ENCODE measurements around the gene AREG. TPM values are rescaled to one million over a fixed set of nuclear protein-coding genes. Genes with fewer than 3 reads are reported as not detected.
A peak's percentile ranks its signal among the peaks of the same experiment; 100 is the strongest.
"Not testable (repeated sequence)": the region's sequence is repeated elsewhere in the genome, so short reads cannot be mapped to it uniquely, and the experiment has no call there.

The AREG gene, protein sequence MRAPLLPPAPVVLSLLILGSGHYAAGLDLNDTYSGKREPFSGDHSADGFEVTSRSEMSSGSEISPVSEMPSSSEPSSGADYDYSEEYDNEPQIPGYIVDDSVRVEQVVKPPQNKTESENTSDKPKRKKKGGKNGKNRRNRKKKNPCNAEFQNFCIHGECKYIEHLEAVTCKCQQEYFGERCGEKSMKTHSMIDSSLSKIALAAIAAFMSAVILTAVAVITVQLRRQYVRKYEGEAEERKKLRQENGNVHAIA
- total RNA-seq (2014; rRNA removed; shearing (Covaris generic)), result 2.4 and 4.1 TPM in 2 replicates

DNA sequence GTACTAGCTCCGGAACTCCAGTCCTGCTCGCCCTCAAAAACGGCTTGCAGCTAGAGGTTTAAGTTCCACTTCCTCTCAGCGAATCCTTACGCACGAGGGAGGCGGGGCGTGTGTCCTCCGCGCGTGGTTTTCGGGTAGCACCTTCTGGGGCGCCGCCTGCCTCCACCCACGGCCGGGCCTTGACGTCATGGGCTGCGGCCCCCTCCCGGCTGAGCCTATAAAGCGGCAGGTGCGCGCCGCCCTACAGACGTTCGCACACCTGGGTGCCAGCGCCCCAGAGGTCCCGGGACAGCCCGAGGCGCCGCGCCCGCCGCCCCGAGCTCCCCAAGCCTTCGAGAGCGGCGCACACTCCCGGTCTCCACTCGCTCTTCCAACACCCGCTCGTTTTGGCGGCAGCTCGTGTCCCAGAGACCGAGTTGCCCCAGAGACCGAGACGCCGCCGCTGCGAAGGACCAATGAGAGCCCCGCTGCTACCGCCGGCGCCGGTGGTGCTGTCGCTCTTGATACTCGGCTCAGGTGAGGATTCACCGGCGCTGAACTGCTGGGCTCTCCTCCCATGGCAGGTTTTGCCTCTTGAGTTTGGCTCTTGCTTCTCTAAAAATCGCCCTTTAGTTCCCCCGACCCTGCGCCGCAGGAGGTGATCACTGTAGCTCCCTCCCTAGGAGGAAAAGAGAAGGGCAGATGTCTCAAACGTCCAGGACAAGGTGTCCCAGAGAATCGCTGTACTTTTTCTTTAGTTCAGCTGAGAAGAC, at the start of gene AREG:
Gene AREG (plus strand): TSS at position 246 of the 752 bp plus-strand sequence. CDS start 210 bp downstream, at position 456.
- DNase-seq (ENCODE audit: low read depth), result peak; percentile 68

DNA sequence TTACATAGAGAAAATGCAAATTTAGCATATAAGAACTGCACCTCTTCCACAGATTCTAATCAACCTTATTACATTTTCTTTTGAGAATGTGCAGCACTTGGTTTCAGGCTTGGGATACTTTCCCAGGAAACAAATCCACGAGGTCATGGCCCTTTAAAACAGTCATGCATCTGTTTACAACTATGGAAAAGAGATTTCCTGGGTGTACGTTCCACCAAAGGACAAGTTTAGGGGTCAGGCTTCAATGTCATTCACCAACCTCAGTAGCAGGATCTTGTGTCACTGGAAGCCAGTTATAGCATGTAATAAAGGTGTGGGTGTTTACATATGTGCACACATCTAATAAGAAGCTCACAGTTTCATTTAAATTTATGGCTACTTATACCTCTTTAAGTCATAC, 49.3 kb upstream of the AREG start:
- peak; percentile 66 for DNase-seq (ENCODE audit: low read depth)

DNA sequence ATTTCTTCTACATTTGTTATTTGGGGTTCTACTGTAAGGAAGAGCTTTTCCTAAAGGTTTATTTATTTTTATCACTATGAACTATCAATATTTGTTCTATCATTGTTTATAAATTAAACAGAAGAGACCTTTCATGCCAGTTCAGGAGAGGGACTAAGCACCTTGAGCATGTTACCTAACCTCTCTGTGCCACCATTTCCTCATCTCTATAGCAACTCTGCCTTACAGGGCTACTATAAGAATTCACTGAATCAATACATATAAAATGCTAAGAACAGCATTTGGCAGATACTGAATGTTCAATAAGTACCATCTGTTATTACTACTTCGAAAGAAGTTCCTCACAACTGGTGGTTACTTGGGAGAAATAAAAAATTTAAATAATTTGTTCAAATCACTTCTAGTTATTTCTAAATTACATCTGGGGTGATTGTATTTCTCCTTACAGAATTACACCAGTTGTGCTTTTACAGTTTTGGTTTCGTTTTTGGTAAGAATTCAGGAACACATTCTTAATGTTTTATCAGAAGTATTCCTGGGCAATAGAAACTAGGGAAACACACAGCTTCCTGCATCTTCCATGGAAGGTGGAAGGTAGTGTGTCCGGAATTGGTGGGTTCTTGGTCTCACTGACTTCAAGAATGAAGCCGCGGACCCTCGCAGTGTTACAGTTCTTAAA, 47.0 kb upstream of the AREG start:
- peak; percentile 46 for DNase-seq (ENCODE audit: low read depth)

DNA sequence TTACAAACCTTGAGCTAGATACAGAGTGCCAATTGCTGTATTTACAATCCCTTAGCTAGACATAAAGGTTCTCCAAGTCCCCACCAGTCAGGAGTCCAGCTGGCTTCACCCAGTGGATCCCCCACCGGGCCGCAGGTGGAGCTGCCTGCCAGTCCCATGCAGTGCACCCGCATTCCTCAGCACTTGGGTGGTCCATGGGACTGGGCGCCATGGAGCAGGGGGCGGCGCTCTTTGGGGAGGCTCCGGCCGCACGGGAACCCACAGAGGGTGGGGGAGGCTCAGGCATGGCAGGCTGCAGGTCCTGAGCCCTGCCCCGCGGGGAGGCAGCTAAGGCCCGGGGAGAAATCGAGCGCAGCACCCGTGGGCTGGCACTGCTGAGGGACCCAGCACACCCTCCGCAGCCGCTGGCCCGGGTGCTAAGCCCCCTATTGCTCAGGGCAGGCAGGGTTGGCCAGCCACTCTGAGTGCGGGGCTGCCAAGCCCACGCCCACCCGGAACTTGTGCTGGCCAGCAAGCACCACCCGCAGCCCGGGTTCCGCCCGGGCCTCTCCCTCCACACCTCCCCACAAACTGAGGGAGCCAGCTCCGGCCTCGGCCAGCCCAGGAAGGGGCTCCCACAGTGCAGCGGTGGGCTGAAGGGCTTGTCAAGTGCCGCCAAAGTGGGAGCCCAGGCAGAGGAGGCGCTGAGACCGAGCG, 45.9 kb upstream of the AREG start:
- not testable (repeated sequence) for DNase-seq (ENCODE audit: low read depth)

DNA sequence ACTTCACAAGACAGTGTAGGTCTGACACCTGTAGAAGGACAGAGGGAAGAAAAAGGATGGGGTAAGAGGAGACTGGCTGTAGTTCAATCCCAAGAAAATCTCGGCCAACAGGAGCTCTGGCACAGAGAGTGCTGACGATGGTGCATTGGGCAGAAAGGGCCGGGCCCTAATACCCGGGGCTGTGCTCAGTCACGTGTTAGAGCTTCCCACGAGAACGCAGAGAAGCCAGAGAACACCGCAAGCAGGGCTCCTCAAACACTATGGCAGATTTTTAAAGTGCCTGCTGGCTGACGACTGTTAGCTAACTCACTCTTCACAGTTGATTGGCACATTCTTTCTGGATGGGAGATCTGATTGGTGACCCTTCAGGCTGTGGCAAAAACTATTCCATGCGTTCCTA, 44.5 kb upstream of the AREG start:
- peak; percentile 59 for DNase-seq (ENCODE audit: low read depth)

DNA sequence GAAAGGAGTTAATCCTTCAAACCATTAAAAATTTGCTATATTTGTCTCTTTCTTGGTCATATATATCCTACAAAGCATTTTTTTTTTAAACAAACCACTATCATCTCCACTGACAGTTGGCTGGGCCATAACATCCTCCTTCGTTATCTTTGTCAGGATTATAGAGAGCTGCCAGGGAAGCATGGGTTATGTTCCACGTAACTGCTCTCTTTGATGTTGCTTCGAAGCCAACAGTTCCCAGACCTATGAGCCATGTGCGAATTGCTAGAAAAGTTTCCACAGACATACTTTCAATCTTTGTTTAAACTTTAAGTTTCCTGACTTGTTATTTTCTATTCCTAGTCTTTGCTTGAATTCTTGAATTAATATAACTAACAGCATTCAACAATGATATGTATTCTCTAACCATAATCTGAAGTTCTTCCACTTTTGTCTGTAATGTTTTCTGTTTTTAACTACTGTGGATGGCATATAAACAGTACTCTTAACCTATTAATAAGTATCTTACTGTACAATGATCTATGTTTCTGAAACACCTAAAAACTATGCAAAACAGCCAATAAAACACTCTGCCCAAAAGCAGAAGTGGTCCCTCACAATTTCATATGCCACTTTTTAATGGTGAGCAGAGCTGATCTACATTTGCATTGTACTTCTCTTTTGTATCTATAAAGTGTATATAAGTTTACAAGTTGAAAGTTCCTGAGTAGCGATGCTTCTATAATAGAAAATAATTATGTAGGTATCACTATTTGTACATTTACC, 42.1 kb upstream of the AREG start:
- DNase-seq (ENCODE audit: low read depth), result no peak

DNA sequence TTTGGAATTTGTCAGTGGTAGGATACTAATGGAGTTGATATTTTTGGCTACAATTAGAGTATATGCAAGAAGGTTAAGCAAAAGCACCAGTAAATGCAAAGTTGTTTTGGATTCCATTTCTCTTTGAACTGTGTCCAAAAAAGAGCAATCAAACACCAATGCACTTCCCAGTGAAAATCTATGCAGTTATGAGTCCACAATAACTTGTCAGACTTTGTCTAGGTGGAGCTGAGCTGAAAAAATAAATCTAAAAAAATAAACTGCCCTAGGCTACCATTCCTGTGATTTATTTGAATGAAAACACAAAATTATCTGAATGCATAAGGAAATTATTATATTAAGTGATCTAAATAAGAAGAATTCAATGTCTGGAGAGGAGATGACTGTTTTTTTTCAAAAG, 37.0 kb upstream of the AREG start:
- DNase-seq (ENCODE audit: low read depth), result no peak

DNA sequence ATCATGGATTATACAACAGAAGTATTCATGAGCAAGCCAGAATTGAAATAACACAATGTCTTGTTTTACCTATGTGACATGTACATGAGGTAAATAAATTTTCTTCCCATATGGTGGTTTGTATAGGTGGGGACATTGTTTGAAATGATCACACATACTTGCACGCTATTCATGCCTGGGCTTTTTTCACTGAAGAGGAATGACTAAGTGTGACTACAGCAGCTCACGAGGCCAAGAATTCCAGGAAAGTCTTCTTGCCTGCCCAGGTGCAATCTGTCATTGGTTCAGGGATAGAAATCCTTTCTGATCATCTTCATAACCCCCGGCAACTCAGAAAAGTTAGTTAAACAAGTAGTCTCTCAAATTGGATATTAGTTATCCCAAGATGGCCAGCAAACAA, 36.3 kb upstream of the AREG start:
- peak; percentile 36 for DNase-seq (ENCODE audit: low read depth)

DNA sequence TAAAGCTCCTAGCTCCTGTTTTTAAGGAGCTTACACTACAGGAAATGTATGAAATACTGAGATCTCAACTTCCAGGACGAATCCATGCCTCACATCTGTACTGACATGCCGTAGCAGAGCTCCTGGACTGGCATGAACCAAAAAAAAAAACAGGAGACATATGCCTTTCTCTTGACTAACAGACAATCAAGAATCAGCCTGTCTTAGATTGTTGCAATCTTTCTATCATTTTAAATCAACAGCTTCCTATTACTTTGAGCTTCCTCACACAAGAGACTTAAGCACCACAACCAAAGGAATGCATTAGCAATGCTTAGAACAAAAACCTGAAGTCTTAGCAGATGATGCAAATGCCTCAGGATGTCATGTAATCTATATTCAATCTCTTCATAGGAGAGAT, 34.7 kb upstream of the AREG start:
- no peak for DNase-seq (ENCODE audit: low read depth)

DNA sequence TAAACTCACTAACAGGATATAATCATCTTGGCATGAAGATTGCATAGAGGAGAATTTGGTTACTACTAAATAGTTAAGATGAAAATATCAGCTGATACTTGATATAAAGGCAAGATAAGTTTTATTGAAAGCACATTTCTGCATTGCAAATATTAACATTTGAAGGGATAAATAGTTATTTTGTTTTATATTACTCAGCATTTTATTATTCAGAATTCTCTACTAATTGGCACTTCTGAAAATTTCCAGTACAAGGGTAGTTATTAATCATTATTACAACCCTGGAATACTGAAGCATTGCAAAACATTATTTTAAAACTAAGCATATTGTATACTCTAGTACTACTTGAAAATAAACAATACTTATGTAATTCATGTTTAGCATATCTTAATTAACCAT, 32.7 kb upstream of the AREG start:
- no peak for DNase-seq (ENCODE audit: low read depth)

DNA sequence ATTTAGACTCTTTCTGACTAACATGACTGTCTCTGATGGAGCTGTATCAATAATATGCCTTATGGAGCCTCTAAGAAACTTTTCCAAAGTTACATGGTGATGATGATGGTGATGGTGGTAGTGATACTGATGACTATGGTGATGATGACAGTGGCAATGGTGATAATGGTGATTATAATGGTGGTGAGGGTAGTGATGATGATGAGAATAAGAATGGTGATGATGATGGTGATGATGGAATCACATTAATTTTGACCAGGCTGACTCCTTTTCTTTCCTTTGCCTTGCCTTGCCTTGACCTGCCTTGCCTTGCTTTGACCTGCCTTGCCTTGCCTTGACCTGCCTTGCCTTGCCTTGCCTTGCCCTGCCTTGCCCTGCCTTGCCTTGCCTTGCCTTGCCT, 31.7 kb upstream of the AREG start:
- DNase-seq (ENCODE audit: low read depth), result no peak

DNA sequence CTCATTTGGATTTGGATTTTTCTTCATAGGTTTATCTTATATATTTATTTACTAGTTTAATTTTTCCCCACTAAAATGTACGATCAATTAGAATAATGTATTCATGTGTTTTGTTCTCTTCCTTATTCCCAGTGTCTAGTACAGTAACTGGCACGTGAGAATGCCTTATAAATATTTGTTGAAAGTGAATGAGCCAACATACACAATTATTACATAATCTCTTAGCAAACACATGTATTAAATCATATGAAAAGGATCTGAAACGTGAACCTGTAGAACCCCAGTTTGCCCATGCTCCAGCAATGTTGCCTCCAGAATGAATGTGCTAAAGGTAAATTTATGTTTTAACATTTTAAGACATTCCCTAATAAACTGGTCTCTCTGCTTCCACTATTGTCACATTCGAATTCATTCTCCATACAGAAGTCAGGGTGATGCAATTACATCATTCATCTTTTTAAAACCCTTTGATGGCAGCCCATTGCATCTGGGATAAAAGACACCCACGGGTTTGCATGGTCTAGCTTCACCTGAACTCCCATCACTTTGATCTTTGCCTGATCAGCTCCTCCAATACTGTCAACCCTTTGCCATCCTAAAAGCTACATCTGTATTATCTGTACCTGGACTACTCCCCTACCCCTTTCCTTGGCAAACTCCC, 30.7 kb upstream of the AREG start:
- DNase-seq (ENCODE audit: low read depth), result no peak

DNA sequence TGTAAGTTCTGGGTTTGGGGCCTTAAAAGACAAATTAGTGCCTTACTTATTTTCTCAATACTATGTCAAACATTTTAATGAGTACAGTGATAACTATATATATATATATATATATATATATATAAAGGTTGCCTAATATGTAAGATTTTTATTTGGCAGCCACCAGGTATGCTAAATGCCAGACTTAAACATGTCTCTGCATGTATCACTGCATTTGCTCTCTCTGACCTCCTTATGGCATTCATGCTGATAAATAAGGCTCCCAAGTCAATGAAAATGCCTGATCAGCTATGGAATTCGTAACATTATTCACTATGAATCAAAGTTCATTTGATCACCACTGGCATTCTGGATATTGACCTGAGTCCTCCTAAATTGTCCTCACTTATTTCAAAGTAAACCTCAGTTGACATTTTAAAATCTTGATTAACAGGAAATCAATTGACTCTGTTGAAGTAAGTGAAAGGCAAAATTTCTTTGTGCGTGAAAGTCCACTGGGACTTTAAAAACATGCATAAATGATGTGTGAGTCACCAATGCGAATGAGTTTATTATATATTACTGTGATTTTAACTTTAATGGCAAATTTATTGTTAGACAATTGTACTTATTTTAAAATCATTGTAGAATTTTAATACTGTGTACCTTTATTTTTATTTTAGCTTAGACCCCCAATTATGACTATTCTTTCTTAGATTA, 29.2 kb upstream of the AREG start:
- DNase-seq (ENCODE audit: low read depth), result no peak

DNA sequence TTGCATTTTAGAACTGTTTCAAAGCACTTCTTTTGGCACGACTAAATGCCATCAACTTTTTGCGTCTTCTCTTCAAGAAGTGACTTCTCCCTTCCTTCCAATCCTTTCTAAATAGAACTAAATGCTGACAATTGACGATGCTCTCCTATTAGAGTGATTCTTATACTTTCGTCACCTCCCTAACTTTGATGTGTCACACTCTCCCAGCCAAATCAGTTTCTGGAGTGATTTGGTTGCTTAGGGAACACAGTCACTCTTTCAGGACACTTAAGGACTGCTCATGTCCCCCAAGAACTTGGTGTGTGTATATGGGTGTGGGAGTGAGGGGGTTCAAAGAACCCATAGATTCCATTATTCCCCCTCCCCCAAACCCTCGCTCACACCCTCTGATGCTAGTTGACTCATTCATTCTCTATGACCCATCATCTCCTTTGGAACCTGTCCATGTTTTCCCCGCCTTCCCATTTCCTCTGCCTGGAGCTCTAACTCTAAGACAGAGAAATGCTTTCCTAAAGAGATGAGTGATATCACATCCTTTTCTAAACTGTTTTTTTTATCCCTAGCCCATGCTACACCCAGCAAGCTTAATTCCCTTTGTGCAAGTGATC, 26.8 kb upstream of the AREG start:
- peak; percentile 91 for DNase-seq (ENCODE audit: low read depth)

DNA sequence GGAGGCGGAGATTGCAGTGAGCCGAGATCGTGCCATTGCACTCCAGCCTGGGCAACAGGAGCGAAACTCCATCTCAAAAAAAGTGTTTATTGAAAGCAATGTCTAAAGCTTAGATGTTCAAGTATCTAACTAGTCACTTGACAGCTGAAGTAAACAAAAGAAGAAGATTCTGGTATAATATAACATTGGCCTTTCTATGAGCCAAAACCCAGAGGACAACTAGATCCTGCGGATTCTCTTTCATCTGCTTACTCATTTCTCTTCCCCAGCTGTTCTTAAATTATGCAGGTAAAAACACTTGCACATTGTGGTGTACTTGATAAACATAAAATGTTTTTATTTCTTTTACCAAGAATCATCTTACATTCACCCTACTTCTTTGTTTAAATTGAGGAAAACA, 24.1 kb upstream of the AREG start:
- no peak for DNase-seq (ENCODE audit: low read depth)

DNA sequence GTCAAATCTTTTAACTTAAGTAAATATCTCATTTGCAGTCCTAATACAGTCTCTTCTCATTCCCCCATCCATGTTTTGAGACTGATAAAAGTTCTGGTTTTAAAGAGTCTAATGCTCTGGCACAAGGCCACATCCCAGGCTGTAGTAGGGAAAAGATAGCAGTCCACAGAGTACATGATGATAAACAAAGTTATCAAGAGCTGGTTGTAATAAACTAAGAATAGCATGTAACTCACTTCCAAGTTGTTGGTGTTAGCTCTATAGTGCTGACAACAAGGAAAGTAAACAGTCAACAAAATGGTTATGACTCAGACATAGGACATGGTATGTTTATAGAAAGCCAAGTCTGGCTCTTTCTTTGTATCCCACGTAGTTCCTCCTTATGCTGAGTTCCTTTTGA, 21.8 kb upstream of the AREG start:
- DNase-seq (ENCODE audit: low read depth), result peak; percentile 49

DNA sequence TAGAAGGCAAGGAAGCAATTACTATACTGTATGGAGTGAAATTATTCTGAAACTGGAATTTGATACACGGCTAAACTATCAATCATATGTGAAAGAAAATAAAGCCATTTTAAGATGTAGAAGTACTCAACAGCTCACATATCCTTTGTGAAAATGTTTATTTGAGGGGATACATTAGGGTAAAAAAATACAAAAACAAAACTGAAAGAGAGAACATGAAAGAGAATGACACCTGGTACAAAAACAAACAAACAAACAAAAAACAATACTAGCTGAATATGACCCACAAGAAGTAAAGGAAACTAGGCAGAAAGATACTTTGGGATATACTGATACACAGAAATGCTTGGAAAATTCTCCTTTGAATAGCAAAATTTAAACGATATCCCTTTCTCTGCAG, 20.8 kb upstream of the AREG start:
- DNase-seq (ENCODE audit: low read depth), result no peak

DNA sequence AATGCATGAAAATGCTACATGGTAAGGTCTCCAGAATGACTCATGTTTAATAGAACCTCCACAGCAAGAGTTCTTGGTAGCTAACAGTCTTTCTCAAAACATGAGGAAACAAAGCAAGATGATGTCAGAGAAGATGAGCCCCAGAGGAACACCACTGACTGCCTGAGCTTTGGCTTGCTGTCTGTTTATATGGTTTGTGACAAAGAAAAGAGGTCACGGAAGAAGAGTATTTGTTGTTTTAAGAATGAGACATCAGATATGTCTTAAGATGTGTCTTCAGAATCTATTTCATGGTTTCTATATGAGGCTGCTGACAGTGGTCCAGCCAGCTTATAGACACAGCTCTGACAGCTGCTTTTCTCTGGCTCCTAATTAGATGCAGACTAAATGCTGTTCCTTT, 18.8 kb upstream of the AREG start:
- peak; percentile 46 for DNase-seq (ENCODE audit: low read depth)

DNA sequence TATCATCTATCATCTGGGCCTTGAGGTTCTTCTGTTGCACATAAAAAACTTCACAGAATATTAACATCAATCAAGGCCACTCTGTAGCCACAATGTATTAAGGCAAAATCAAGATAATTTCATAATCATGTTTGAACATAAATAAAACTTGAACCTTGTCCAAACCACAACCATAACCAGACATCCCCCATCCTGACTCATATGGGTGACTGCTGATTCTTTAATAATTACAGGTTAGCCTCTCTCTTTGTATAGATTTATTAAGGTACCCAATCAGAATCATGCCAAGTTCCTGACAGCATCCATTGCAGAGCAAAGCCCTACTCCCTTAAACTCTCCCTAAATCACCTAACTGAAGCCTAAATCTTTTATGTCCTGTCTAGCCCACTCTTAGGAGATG, 16.7 kb upstream of the AREG start:
- no peak for DNase-seq (ENCODE audit: low read depth)
